Neural cell (in vitro differentiated cells): ENCODE results near the gene WRNIP1. TPM values are rescaled to one million over a fixed set of nuclear protein-coding genes. Genes with fewer than 3 reads are reported as not detected.

Source experiments
- H2AFZ ChIP-seq: fragments of 200-600, 300-800 bp; sonication (generic), shearing (Covaris generic); 2 replicates; pipeline ENCODE4 v1.6.0; 2014; ENCODE audit warnings: low read depth, mild to moderate bottlenecking, antibody characterized with exemption, low read length, moderate library complexity
- H3F3A ChIP-seq: fragments of 200-600 bp; shearing (Covaris generic); 2 replicates; pipeline ENCODE4 v1.6.1; 2016; ENCODE audit warnings: mild to moderate bottlenecking, moderate library complexity, mixed read lengths, antibody characterized with exemption, low read length; ENCODE audit not compliant: insufficient read depth, poor library complexity, severe bottlenecking
- H3K27ac ChIP-seq: fragments of 200-600, 300-800 bp; sonication (generic), shearing (Covaris generic); 2 replicates; pipeline ENCODE4 v1.5.1; 2014; ENCODE audit warnings: mild to moderate bottlenecking, low read length, moderate library complexity
- H3K27me3 ChIP-seq: fragments of 300-800, 200-600 bp; sonication (generic), shearing (Covaris generic); 2 replicates; pipeline ENCODE4 v1.6.0; 2014; ENCODE audit warnings: mild to moderate bottlenecking, low read depth, low read length, moderate library complexity; ENCODE audit not compliant: insufficient read depth
- H3K36me3 ChIP-seq: fragments of 300-800, 200-600 bp; sonication (generic), shearing (Covaris generic); 2 replicates; pipeline ENCODE4 v1.5.1; 2014; ENCODE audit warnings: mild to moderate bottlenecking, antibody characterized with exemption, low read length, moderate library complexity; ENCODE audit not compliant: insufficient read depth
- H3K4me2 ChIP-seq: fragments of 300-800, 200-600 bp; sonication (generic), shearing (Covaris generic); 2 replicates; pipeline ENCODE4 v1.6.0; 2014; ENCODE audit warnings: mild to moderate bottlenecking, low read length
- H3K4me3 ChIP-seq: fragments of 300-800, 200-600 bp; sonication (generic), shearing (Covaris generic); 2 replicates; pipeline ENCODE4 v1.5.1; 2014; ENCODE audit warnings: mild to moderate bottlenecking, low read length, moderate library complexity
- H3K79me2 ChIP-seq: fragments of 200-600 bp; shearing (Covaris generic); replicated peaks from 2 replicates; pipeline ENCODE4 v1.6.0; 2014; ENCODE audit warnings: mild to moderate bottlenecking, low read length, moderate library complexity; ENCODE audit not compliant: insufficient read depth
- H3K9ac ChIP-seq: fragments of 300-800, 200-600 bp; sonication (generic), shearing (Covaris generic); 2 replicates; pipeline ENCODE4 v1.6.1; 2016; ENCODE audit warnings: mild to moderate bottlenecking, low read length, mixed read lengths
- H3K9me2 ChIP-seq: fragments of 200-600 bp; shearing (Covaris generic); 2 replicates; pipeline ENCODE4 v1.6.1; 2016; ENCODE audit warnings: mild to moderate bottlenecking, low read length, mixed read lengths; ENCODE audit not compliant: insufficient read depth
- H3K9me3 ChIP-seq: fragments of 200-600, 300-800 bp; sonication (generic), shearing (Covaris generic); 2 replicates; pipeline ENCODE4 v1.6.1; 2016; ENCODE audit warnings: mild to moderate bottlenecking, mixed run types, low read length, moderate library complexity, mixed read lengths
- H4K20me1 ChIP-seq: fragments of 200-600 bp; shearing (Covaris generic); 2 replicates; pipeline ENCODE4 v1.6.1; 2016; ENCODE audit warnings: mild to moderate bottlenecking, mixed run types; ENCODE audit not compliant: insufficient read depth
- EP300 ChIP-seq: fragments of 450-650 bp; conservative IDR thresholded peaks from 2 replicates; pipeline ENCODE4 v1.6.1; 2014; ENCODE audit warnings: antibody characterized with exemption, mild to moderate bottlenecking, moderate library complexity; ENCODE audit not compliant: poor library complexity, severe bottlenecking
- EZH2 ChIP-seq: fragments of 200-600, 300-800 bp; shearing (Covaris generic), sonication (generic); IDR thresholded peaks from 2 replicates; pipeline ENCODE4 v1.6.1; 2014; ENCODE audit warnings: antibody characterized with exemption, low read length, borderline replicate concordance, mild to moderate bottlenecking; ENCODE audit not compliant: insufficient read depth, poor library complexity, severe bottlenecking
- MXI1 ChIP-seq: fragments of 450-650 bp; conservative IDR thresholded peaks from 2 replicates; pipeline ENCODE4 v1.6.1; 2014; ENCODE audit warnings: antibody characterized with exemption, mild to moderate bottlenecking; ENCODE audit not compliant: poor library complexity, severe bottlenecking
- POLR2AphosphoS5 ChIP-seq: IDR thresholded peaks from 2 replicates; pipeline ENCODE4 v1.6.1; 2012
- RAD21 ChIP-seq: fragments of 450-650 bp; conservative IDR thresholded peaks from 2 replicates; pipeline ENCODE4 v1.6.1; 2014; ENCODE audit warnings: antibody characterized with exemption, mild to moderate bottlenecking, moderate library complexity
- SMC3 ChIP-seq: fragments of 450-650 bp; conservative IDR thresholded peaks from 2 replicates; pipeline ENCODE4 v1.6.1; 2014; ENCODE audit warnings: antibody characterized with exemption, mild to moderate bottlenecking, moderate library complexity; ENCODE audit not compliant: poor library complexity
- TAF1 ChIP-seq: IDR thresholded peaks from 2 replicates; pipeline ENCODE4 v1.6.1; 2012; ENCODE audit warnings: low read depth
- polyA plus RNA-seq: library from polyadenylated mRNA; depleted of rRNA; stranded (reverse); fragments of >200 nt; gene quantifications from 2 replicates; pipeline ENCODE4 v1.2.3, GENCODE V29; 2014
- TF ChIP-seq, protein P1 (sequence below): IDR thresholded peaks from 2 replicates; pipeline ENCODE4 v1.6.1; 2012; ENCODE audit warnings: borderline replicate concordance
- TF ChIP-seq, protein P2 (sequence below): fragments of 450-650 bp; IDR thresholded peaks from 2 replicates; pipeline ENCODE4 v1.5.1; 2014; ENCODE audit warnings: antibody characterized with exemption, mild to moderate bottlenecking, moderate library complexity; ENCODE audit not compliant: poor library complexity, severe bottlenecking

Gene WRNIP1
- polyA plus RNA-seq, 1 donor from 2014 or later: 93.7 TPM

DNA sequence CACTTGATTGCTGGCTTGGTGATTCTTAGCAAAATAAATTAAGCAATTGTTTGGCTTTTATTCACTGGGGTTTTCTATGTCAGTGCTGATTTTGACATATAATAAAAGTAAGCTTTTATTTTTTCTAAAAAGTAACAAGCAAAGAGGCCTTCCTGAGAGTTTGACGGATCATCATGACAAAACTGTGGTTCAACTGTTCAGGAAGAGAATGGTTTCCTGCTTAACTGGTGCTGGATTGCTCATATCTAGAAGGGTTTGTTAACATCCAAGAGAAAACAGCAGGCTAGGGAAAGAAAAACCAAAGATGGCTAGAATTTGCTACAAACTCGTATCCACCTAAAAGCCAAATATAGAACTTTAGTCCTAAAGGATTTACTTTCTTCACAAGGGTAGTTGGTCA is 55.2 kb downstream of the WRNIP1 start:
- Histone ChIP-seq H3K9ac (no peak overlapping the region), H3K9me2 (no peaks in the 10 kb centered on the region), H3F3A (no peaks in the 10 kb centered on the region), H3K4me3 (no peak overlapping the region), H3K27me3 (no peaks in the 10 kb centered on the region), H3K79me2 (no peaks in the 10 kb centered on the region), H2AFZ (no peak overlapping the region), H3K9me3 (no peaks in the 10 kb centered on the region), H4K20me1 (no peaks in the 10 kb centered on the region), H3K36me3 (no peaks in the 10 kb centered on the region), H3K27ac (no peak overlapping the region), H3K4me2 (no peak overlapping the region)
- TF ChIP-seq EP300: no peak

GRCh38 chr6:2821554-2821953 is 56.4 kb downstream of the WRNIP1 start:
- Histone ChIP-seq H3F3A (no peaks in the 10 kb centered on the region), H3K27me3 (no peaks in the 10 kb centered on the region), H3K36me3 (no peaks in the 10 kb centered on the region), H3K4me3 (no peak overlapping the region), H3K9me2 (no peaks in the 10 kb centered on the region), H4K20me1 (no peaks in the 10 kb centered on the region), H3K9me3 (no peaks in the 10 kb centered on the region), H2AFZ (no peak overlapping the region), H3K79me2 (no peaks in the 10 kb centered on the region), H3K9ac (no peak overlapping the region), H3K4me2 (no peak overlapping the region), H3K27ac (no peak overlapping the region)
- no peak for TF ChIP-seq RAD21
- TF ChIP-seq EZH2: no peak
- TF ChIP-seq MXI1: no peak
- TF ChIP-seq EP300: no peak
- TF ChIP-seq, protein P1, sequence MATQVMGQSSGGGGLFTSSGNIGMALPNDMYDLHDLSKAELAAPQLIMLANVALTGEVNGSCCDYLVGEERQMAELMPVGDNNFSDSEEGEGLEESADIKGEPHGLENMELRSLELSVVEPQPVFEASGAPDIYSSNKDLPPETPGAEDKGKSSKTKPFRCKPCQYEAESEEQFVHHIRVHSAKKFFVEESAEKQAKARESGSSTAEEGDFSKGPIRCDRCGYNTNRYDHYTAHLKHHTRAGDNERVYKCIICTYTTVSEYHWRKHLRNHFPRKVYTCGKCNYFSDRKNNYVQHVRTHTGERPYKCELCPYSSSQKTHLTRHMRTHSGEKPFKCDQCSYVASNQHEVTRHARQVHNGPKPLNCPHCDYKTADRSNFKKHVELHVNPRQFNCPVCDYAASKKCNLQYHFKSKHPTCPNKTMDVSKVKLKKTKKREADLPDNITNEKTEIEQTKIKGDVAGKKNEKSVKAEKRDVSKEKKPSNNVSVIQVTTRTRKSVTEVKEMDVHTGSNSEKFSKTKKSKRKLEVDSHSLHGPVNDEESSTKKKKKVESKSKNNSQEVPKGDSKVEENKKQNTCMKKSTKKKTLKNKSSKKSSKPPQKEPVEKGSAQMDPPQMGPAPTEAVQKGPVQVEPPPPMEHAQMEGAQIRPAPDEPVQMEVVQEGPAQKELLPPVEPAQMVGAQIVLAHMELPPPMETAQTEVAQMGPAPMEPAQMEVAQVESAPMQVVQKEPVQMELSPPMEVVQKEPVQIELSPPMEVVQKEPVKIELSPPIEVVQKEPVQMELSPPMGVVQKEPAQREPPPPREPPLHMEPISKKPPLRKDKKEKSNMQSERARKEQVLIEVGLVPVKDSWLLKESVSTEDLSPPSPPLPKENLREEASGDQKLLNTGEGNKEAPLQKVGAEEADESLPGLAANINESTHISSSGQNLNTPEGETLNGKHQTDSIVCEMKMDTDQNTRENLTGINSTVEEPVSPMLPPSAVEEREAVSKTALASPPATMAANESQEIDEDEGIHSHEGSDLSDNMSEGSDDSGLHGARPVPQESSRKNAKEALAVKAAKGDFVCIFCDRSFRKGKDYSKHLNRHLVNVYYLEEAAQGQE: no peak
- no peak for TF ChIP-seq SMC3
- TF ChIP-seq TAF1: no peak
- TF ChIP-seq POLR2AphosphoS5: no peak
- TF ChIP-seq, protein P2, sequence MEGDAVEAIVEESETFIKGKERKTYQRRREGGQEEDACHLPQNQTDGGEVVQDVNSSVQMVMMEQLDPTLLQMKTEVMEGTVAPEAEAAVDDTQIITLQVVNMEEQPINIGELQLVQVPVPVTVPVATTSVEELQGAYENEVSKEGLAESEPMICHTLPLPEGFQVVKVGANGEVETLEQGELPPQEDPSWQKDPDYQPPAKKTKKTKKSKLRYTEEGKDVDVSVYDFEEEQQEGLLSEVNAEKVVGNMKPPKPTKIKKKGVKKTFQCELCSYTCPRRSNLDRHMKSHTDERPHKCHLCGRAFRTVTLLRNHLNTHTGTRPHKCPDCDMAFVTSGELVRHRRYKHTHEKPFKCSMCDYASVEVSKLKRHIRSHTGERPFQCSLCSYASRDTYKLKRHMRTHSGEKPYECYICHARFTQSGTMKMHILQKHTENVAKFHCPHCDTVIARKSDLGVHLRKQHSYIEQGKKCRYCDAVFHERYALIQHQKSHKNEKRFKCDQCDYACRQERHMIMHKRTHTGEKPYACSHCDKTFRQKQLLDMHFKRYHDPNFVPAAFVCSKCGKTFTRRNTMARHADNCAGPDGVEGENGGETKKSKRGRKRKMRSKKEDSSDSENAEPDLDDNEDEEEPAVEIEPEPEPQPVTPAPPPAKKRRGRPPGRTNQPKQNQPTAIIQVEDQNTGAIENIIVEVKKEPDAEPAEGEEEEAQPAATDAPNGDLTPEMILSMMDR: no peak
